GM20431 (cell line): ENCODE results near the gene NALCN.

Experiments
- in situ Hi-C: fragments of 300-500 bp; cut with MseI, MboI; formaldehyde crosslinking; loops from one replicate; pipeline ENCODE4 v1.15.0; 2020; ENCODE audit warnings: low sequenced_read_pairs; ENCODE audit not compliant: unreplicated experiment

Gene NALCN

GRCh38 chr13:101297794-101298193, 118.5 kb downstream of the NALCN start:
- in situ Hi-C loops: no loop called here

- in situ Hi-C loops: no loop called here
Observed at GRCh38 chr13:101292711-101293110, 123.6 kb downstream of the NALCN start.

GRCh38 chr13:101291646-101292515, 124.4 kb downstream of the NALCN start:
- in situ Hi-C loops: no loop called here

GRCh38 chr13:101291206-101291605, 125.1 kb downstream of the NALCN start:
- in situ Hi-C loops: no loop called here

- in situ Hi-C loops: no loop called here
Observed at GRCh38 chr13:101289764-101290163, 126.5 kb downstream of the NALCN start.

- in situ Hi-C loops: no loop called here
Observed at GRCh38 chr13:101283782-101284181, 132.5 kb downstream of the NALCN start.

GRCh38 chr13:101272886-101273285, 143.4 kb downstream of the NALCN start:
- in situ Hi-C loops: no loop called here

GRCh38 chr13:101271681-101272245, 144.5 kb downstream of the NALCN start:
- in situ Hi-C loops: no loop called here

GRCh38 chr13:101267656-101268055, 148.7 kb downstream of the NALCN start:
- in situ Hi-C loops: no loop called here

- in situ Hi-C loops: no loop called here
Observed at GRCh38 chr13:101265934-101266333, 150.4 kb downstream of the NALCN start.

GRCh38 chr13:101264931-101265330, 151.4 kb downstream of the NALCN start:
- in situ Hi-C loops: no loop called here

- in situ Hi-C loops: no loop called here
Observed at GRCh38 chr13:101262306-101262705, 154.0 kb downstream of the NALCN start.

- in situ Hi-C loops: no loop called here
Observed at GRCh38 chr13:101258509-101258908, 157.8 kb downstream of the NALCN start.

GRCh38 chr13:101258071-101258470, 158.2 kb downstream of the NALCN start:
- in situ Hi-C loops: no loop called here

GRCh38 chr13:101248739-101249514, 167.4 kb downstream of the NALCN start:
- in situ Hi-C loops: no loop called here

- in situ Hi-C loops: no loop called here
Observed at GRCh38 chr13:101242720-101243119, 173.6 kb downstream of the NALCN start.

GRCh38 chr13:101238555-101238954, 177.8 kb downstream of the NALCN start:
- in situ Hi-C loops: no loop called here

- in situ Hi-C loops: no loop called here
Observed at GRCh38 chr13:101231751-101232428, 184.4 kb downstream of the NALCN start.

- in situ Hi-C loops: no loop called here
Observed at GRCh38 chr13:101230271-101230890, 185.9 kb downstream of the NALCN start.
